Stimulated activated CD8-positive, alpha-beta memory T cell treated with anti-CD3 and anti-CD28 coated beads, Interleukin-15, amount 100 ng/mL, for 48 hours (primary cell): ENCODE results near the gene HTR5A.

Experiments
- DNase-seq, 2 donors: peaks; one replicate each; pipeline ENCODE4 v3.0.0-alpha.2; 2020; ENCODE audit warnings: low read depth in 2 of 2

The HTR5A gene

DNA sequence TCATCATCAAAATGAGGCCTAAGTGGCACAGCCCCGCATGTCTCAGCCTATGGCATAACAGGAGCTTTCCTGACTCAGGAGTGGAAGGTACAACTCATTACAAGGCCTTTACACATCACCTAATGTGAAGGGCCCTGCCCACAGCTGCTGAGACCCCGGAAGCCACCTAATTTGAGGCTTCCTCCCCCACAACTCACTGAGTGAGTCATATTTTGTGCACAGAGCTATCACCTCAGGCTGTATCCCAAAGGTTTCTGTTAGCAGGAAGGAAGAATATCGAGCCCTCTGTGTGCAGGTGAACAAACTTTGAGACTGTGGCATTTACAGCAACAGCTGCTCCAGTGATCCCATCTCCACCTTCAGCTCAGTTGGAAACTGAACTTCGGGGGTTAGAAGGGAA is 20.6 kb downstream of the HTR5A start:
- peak; percentile 26 to 38 for DNase-seq

GRCh38 chr7:155093596-155093995 is 23.5 kb downstream of the HTR5A start:
- no peak for DNase-seq

DNA sequence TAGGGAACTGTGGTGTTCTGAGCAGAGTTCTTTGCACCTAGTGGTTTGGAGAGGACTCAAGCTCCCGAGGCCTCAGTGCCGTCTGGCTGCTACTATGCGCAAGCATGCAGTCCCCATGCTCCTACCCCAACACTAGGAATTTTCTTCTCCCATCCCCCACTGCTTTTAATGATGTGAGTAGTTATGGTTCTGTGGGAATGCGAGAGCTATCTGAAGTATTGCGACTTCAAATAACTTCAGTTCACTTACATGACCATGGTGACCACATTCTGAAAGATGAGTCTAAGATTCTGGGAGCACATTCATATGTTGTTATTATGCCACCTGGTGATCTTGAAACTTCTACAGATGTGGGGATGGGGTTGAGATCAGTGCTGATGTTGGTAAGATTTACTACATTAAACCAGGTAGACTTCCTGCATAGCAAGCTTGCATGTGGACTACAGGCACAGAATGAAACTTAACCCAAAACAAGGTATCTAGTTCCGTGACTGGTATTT is 24.6 kb downstream of the HTR5A start:
- no peak for DNase-seq

DNA sequence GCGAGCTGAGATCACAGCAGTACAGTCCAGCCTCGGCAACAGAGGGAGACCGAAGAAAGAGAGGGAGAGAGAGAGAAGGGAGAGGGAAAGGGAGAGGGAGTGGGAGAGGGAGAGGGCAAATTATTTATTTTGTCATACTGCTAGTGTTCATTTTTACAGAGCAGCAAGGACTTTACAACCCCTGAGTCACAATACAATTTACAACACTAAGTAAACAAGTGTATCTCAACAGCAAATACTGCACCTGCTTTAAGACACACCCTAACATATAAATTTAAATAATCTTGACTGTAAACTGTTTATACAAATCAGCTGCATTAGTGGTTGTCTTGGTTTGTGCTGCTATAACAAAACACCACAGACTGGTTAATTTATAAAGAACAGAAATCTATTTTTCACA is 27.2 kb downstream of the HTR5A start:
- DNase-seq: no peak

- no peak for DNase-seq
Observed at GRCh38 chr7:155103839-155104238, 33.7 kb downstream of the HTR5A start.

DNA sequence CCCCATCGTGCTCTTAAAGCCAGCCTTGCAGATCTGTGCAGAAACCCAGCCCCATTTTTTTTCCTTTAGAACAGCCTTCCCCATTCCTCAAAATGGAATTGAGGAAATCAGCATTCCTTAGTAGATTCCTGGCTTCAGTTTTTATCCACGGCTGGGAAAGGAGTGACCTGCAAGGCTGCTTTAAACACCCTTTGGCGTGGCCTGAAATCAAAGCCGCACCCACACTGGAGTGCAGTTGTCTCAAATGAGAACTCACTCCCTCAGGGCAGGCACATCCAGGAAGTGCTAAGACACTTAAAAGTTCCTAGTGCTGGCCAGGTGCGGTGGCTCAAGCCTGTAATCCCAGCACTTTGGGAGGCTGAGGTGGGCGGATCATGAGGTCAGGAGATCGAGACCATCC is 34.8 kb downstream of the HTR5A start:
- no peak for DNase-seq

- no peak for DNase-seq
Observed at GRCh38 chr7:155106356-155106755, 36.2 kb downstream of the HTR5A start.

DNA sequence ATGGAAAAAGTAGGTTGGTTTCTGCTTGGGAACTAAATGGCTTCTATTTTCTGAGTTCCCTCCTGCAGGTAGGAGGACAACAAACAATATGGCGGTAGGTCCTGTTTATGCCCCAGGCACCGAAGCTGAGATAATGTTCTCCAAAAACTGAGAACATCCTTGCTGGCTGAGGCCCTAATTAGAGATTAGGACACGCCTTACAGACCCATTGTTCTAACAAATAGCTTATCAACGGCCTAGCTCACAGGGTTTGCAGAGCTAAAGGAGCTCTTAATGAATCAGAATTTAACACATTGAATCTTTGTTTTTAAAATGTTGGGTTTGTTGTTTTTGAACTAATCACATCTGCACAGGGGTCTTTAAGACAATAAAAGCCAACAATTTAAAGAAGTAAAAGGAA is 37.0 kb downstream of the HTR5A start:
- no peak for DNase-seq

DNA sequence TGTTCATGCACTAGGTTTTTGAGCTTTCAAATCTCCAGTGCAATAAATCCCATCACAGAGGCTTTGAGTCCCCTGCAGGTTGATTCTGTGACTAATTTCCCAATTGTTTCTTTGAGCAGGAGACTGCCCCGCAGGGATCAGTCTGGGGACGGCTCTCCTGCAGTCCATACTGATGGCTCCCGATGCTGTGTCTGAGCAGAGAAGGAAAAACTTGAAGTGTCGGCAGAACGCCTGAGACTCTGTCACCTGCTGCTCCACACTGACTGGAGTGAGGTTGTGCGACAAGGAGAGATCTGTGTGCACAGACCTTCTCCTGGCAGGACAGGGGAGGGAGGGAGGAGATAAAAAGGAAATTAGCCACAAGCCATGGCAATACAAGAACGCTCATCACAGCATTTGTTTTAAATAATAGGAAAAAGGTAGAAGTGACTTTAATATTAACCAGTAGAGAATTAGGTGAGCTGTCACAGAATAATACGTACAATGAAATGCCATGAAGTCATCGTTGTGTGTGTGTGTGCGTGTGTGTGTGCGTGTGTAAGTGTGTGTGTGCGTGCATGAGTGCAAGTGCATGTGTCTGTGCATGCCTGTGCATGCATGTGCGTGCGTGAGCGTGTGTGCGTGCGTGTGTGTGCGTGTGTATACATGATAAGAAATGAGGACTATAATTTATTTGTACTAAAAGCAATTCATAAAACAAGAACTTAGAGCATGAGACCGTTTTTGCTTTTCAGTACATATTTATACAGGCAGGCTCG is 38.2 kb downstream of the HTR5A start:
- no peak for DNase-seq

- DNase-seq: no peak
Observed at GRCh38 chr7:155109121-155109520, 39.0 kb downstream of the HTR5A start.

GRCh38 chr7:155115288-155115687 is 45.2 kb downstream of the HTR5A start:
- DNase-seq: no peak

- DNase-seq: no peak
Observed at GRCh38 chr7:155119801-155120382, 49.8 kb downstream of the HTR5A start.

- DNase-seq: no peak
Observed at GRCh38 chr7:155120460-155120859, 50.3 kb downstream of the HTR5A start.

- DNase-seq: no peak
Observed at GRCh38 chr7:155122831-155123230, 52.7 kb downstream of the HTR5A start.

DNA sequence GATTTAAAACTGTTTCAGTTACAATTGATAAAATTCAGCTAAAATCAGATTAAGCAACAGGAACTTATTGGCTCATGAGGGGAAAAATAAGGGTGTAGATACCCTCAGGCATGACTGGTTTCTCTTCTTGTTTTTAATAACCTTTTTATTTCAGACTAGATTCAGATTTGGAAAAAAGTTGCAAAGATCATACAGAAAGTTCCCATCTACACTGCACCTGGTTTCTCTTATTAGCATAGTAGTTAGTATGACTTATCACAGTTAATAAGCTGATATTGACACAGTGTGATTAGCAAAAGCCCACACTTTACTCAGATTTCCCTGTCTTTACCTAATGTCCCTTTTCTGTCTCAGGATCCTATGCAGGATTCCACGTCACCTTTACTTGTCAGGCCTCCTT is 53.3 kb downstream of the HTR5A start:
- DNase-seq: no peak

DNA sequence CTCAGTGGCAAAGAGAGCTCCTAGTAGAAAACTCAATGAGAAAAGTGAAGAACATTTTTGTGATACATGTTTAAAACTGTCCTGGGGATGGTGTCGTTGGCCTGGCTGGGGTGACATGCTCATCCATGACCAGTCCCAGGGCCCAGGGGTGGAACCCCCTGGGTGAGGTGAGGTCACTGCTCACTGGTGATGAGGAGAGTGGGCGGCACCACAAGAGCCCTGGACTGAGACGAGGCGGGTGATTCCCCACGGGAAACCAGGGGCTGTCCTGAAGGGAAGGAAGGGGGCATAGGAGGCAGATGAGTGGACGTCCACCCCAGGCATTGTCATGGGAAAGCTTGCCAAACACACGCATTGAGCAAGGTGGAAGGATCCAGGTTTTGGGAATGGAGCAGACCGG is 54.6 kb downstream of the HTR5A start:
- DNase-seq: no peak

DNA sequence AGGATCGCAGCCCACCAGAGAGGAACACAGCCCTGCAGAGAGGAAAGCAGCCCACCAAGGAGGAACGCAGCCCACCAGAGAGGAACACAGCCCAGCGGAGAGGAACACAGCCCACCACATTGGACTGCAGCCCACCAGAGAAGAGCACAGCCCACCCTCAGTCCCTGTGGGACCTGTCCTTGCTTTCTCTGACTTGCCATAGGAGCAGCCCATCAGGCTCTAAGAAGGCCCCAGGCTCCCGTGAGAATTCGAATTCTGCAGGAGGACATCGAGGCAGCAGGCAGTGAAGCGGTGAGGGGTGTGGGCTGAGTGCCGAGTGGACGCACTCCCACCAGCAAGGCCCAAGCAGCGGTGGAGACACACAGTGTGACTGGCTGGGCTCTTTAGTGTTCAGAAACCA is 59.1 kb downstream of the HTR5A start:
- DNase-seq: no peak

DNA sequence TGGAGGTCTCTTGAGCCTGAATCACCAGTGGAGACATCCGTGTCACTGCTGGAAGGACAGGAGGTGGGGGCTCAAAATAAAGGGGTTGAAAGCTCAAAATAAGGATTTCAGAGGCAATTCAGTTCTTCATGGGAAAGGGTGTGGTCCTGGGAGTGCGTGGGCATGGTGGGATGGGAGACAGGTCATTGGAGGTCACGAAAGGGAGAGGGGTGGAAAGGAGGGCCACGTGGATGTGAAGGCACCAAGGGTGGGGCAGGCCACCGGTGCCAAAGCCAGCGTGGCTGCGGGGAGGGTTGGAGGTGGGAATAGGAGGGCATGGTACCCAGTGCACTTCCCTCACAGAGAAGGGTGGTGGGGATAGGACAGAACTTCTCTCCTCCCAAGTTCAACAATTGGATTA is 59.7 kb downstream of the HTR5A start:
- DNase-seq: no peak

- no peak for DNase-seq
Observed at GRCh38 chr7:155130493-155130892, 60.4 kb downstream of the HTR5A start.

DNA sequence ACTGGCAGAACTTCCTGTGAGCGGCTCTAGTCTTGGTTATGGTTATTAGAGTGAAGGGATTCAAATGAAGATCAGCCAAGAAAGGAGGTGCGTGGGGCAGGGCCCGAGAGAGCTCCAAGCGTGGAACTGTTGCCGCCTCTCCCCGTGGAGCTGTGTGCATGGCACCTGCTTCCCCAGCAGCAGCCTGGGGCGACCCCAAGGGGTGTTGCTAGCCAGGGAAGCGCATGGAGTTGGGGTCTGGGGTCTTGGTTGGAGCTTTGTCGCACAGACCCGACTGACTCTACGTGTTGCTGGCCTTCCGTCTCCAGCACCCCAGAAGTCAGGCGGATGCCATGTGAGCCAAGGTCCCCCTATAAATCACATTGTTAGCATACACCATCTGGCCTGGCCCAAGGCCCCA is 61.0 kb downstream of the HTR5A start:
- DNase-seq: no peak

DNA sequence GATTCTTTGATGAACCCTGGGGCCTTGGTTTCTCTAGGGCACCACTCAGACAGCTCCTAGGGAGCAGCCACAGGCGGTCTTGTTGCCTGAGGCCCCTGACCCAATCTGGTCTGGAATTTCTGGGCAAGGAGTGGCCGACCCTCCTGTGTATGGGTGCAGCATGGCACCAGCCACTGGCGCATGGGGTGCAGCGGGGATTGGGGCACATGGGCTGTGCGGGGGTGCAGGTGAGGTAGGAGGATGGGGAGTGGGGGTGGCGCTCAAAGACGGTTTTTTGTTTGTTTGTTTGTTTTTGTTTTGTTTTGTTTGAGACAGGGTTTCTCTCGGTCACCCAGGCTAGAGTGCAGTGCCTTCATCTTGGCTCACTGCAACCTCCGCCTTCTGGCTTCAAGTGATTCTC is 62.3 kb downstream of the HTR5A start:
- no peak for DNase-seq

GRCh38 chr7:155136619-155137243 is 66.6 kb downstream of the HTR5A start:
- no peak for DNase-seq
